Heart left ventricle (tissue), 16 donors: ENCODE data around the gene GTSE1. TPM values are rescaled to one million over a fixed set of nuclear protein-coding genes. Genes with fewer than 3 reads are reported as not detected.
A peak's percentile ranks its signal among the peaks of the same experiment; 100 is the strongest.

Experiments used
- ATAC-seq, 4 donors: fragments of 200-7000 bp; cut with Tn5 transposase; one replicate each; pipeline ENCODE4 v1.9.1; 2020 to 2022; ENCODE audit warnings: moderate library complexity in 4 of 4, mild to moderate bottlenecking in 3 of 4, moderate number of reproducible peaks in 1 of 4
- DNase-seq, 5 donors: peaks; one replicate each; pipeline ENCODE4 v3.0.0-alpha.2; 2020
- H3K27ac ChIP-seq, 12 donors: fragments of 200-600 bp; sonication (generic) in 4 of 12; one replicate each; pipeline versions ENCODE4 v1.5.0 to v1.8.0; 2016 to 2022; ENCODE audit warnings: mild to moderate bottlenecking in 2 of 12
- H3K27me3 ChIP-seq, 9 donors: fragments of 200-600 bp; sonication (generic) in 2 of 9; one replicate each; pipeline versions ENCODE4 v1.5.1 to v1.8.0; 2016 to 2022; ENCODE audit warnings: mild to moderate bottlenecking in 3 of 9
- H3K36me3 ChIP-seq, 9 donors: fragments of 200-600 bp; sonication (generic) in 2 of 9; one replicate each; pipeline versions ENCODE4 v1.5.0 to v1.8.0; 2018 to 2022; ENCODE audit warnings: mild to moderate bottlenecking in 2 of 9
- H3K4me1 ChIP-seq, 12 donors: fragments of 200-600 bp; sonication (generic) in 4 of 12; one replicate each; pipeline versions ENCODE4 v1.5.0 to v1.8.0; 2016 to 2022; ENCODE audit warnings: mild to moderate bottlenecking in 3 of 12
- H3K4me3 ChIP-seq, 12 donors: fragments of 200-600 bp; sonication (generic) in 4 of 12; one replicate each; pipeline versions ENCODE4 v1.5.0 to v1.8.0; 2017 to 2022; ENCODE audit warnings: mild to moderate bottlenecking in 9 of 12, moderate library complexity in 4 of 12
- H3K9me3 ChIP-seq, 12 donors: fragments of 200-600 bp; sonication (generic) in 4 of 12; one replicate each; pipeline versions ENCODE4 v1.5.0 to v1.8.0; 2016 to 2022; ENCODE audit warnings: mild to moderate bottlenecking in 1 of 12
- POLR2A ChIP-seq, 2 donors: fragments of 450-650 bp; IDR thresholded peaks; one replicate each; pipeline ENCODE4 v1.6.1; 2017; ENCODE audit warnings: antibody characterized with exemption in 2 of 2, mild to moderate bottlenecking in 2 of 2, moderate library complexity in 2 of 2
- WGBS, 4 donors: extraction: QIAGEN DNeasy Blood & Tissue Kit in 2 of 4; methylation state at CpG; one replicate each; pipeline versions ENCODE4 v1.1.5 to v1.1.7; 2013 to 2018; 5-methylcytosine and 5-hydroxymethylcytosine counted together
- intact Hi-C, 10 donors: fragments of 100-400 bp; cut with DNase I; formaldehyde crosslinking; loops; one replicate each; pipeline versions ENCODE4 v1.11.1 to v1.14.2; 2022
- polyA plus RNA-seq, 2 donors: library from polyadenylated mRNA; stranded (reverse); fragments of 200-250 nt; gene quantifications; one replicate each; pipeline ENCODE4 v1.2.3, GENCODE V29; 2013
- total RNA-seq, 9 donors: library from RNA; depleted of rRNA in 2 of 9; stranded (reverse); fragments of >200 nt in 2 of 9; fragmentation: NEBNext Ultra II Directional in 3 of 9; extraction: Animal tissue kit (Norgen Biotek cat#: 25700) in 3 of 9; gene quantifications; one replicate each; pipeline versions ENCODE4 v1.1.0 to v1.2.4, GENCODE V29; 2016 to 2023
- TF ChIP-seq, protein P1 (sequence below), 12 donors: fragments of 200-600 bp; sonication (generic) in 4 of 12; IDR thresholded peaks; one replicate each; pipeline versions ENCODE4 v1.5.0 to v1.8.0; 2018 to 2022; ENCODE audit warnings: antibody characterized with exemption in 12 of 12, mild to moderate bottlenecking in 5 of 12
- donor health status: ischemic (EF 13 %, LVEDD 7.1; RV severe dilation, severe dysfunction).
- donor health status: healthy with polysubstance abuse.
- donor health status: DM: no; HTN: yes; CAD: no.
- donor health status: DM: no; HTN: no; CAD: no.
- donor health status: ischemic (EF 25% LVEDD 6.9; RV normal size, moderate dysfunction).
- donor health status: ischemic (EF 25% LVEDD 5.7; RV mildly dilated, moderate dysfunction).
- donor health status: healthy.
- donor health status: DM: yes; HTN: yes; CAD: no.
- donor health status: ischemic (EF 35%, LVEDD 5.7; RV mildly dilated, moderate dysfunction).
- donor health status: nonischemic (EF 11% LVEDD 7.7; RV severe dilation, severe dysfunction).
- donor health status: DM: yes; HTN: yes; CAD: no.
- donor health status: PGD.
- donor health status: ischemic (EF 29% LVEDD 5.4; RV normal size, mild dysfunction).
- donor health status: nonischemic (EF 23%, LVEDD 6.1; RV moderate dilation, normal function).

GTSE1 gene
- total and polyA plus RNA-seq, 11 donors, result 0.19 to 6.9 (median 0.59) TPM; not detected in 1

DNA sequence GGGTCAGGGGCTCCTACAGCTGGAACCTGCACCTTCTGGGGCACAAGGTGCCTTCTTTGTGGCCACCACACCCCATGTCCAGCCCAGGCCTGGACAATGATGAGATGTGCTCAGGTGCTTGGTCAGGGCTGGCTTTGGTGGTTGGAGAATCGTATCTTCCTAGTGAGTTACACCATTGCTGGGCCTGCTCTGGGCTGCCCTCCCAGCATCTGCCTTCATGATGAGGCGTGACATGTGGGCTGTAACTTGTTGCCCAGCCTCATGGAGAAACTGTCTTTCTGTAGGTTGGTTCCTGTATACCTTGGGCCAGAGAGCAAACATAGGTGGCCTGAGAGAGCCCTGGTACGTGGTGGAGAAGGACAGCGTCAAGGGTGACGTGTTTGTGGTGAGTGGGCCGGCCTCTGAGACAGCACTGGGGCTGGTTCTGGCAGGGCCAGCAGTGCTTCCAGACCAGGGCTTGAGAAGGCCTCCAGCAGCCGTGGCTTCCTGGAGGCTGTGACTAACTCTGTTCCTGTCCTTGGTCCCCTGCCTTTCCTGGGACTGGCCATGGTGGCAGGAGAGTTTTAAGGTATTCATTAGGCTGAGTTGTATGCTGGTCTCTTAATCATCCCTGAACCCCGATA is 56.9 kb downstream of the GTSE1 start:
- H3K4me1 ChIP-seq, result peaks cover 0 to 66% (median 27%) of the 10 kb centered on the region in 12 donors
- H3K36me3 ChIP-seq, result peaks cover 4 to 95% (median 82%) of the 10 kb centered on the region in 9 donors
- H3K27me3 ChIP-seq, result no peaks in the 10 kb centered on the region
- WGBS, 4 donors, result 65 to 77% (median 72%) methylated on average over 8 of the region's 8 CpGs
- ATAC-seq, result peak in 3 of 4 donors; percentile 19 to 60 (median 23)
- TF ChIP-seq, protein P1, sequence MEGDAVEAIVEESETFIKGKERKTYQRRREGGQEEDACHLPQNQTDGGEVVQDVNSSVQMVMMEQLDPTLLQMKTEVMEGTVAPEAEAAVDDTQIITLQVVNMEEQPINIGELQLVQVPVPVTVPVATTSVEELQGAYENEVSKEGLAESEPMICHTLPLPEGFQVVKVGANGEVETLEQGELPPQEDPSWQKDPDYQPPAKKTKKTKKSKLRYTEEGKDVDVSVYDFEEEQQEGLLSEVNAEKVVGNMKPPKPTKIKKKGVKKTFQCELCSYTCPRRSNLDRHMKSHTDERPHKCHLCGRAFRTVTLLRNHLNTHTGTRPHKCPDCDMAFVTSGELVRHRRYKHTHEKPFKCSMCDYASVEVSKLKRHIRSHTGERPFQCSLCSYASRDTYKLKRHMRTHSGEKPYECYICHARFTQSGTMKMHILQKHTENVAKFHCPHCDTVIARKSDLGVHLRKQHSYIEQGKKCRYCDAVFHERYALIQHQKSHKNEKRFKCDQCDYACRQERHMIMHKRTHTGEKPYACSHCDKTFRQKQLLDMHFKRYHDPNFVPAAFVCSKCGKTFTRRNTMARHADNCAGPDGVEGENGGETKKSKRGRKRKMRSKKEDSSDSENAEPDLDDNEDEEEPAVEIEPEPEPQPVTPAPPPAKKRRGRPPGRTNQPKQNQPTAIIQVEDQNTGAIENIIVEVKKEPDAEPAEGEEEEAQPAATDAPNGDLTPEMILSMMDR (IDR thresholded peaks at IDR 0.05), result no peak
- no peak for TF ChIP-seq POLR2A (IDR thresholded peaks at IDR 0.05)
- H3K9me3 ChIP-seq, result no peaks in the 10 kb centered on the region
- DNase-seq, result peak in 2 of 5 donors; percentile 62 to 74
- H3K4me3 ChIP-seq, result no peak overlapping the region
- H3K27ac ChIP-seq, result peak overlapping the region in 11 of 12 donors; percentile 34 to 94 (median 75)
- intact Hi-C loops, result loop anchor here in 2 of 10 donors (10.0 kb wide), 3 partner anchors 51 to 451 kb away; no protein-coding TSS in a partner anchor

DNA sequence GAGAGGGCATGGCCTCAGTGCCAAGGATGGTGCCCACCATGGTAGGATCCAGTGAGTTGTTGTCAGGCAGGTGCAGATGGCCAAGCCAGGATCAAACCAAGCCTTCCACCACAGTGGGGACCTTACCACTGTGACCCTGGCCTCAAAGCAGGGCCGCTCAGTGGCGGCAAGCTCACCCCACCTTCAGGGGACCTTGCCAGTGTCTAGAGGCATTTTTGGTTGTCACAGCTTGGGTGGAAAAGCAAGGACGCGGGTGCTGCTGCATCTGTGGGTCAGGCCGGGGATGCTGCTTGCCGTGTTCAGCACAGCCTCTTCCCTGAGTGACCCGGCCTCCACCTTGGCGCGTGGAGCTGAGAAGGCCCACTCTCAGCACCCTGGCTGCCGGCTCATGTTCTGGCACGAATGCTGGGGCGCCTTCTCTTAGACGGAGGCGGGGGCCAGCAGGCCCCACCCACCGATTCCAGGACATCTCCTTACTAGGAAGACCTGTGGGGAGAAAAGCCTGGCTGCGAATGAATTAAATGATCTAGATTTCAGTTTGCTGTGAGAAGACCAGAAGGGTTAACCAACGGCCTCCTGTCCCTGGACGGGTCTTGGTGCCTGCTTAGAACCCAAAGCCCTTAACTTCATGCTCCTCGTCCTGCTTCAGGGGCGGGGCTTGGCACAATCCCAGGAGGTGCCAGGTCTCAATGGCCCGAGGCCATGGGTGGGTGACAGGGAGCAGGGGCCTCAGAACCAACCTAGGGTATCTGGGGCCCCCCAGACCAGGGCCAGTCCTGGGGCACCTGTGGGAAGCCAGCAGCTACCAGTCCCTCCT is 57.7 kb downstream of the GTSE1 start:
- WGBS, 4 donors, result 69 to 81% (median 76%) methylated on average over 18 to 21 of the region's 21 CpGs
- H3K27me3 ChIP-seq, result no peaks in the 10 kb centered on the region
- TF ChIP-seq POLR2A (IDR thresholded peaks at IDR 0.05), result no peak
- TF ChIP-seq, protein P1 (IDR thresholded peaks at IDR 0.05), result no peak
- no peaks in the 10 kb centered on the region for H3K9me3 ChIP-seq
- peaks cover 0 to 58% (median 22%) of the 10 kb centered on the region in 12 donors for H3K4me1 ChIP-seq
- DNase-seq, result peak in 3 of 5 donors; percentile 18 to 58 (median 40)
- H3K36me3 ChIP-seq, result peaks cover 4 to 89% (median 74%) of the 10 kb centered on the region in 9 donors
- peak overlapping the region in 11 of 12 donors; percentile 34 to 94 (median 75) for H3K27ac ChIP-seq
- no peak overlapping the region for H3K4me3 ChIP-seq
- no peak for ATAC-seq
- intact Hi-C loops, result loop anchor here in 2 of 10 donors (10.0 kb wide), 3 partner anchors 50 to 450 kb away; no protein-coding TSS in a partner anchor

DNA sequence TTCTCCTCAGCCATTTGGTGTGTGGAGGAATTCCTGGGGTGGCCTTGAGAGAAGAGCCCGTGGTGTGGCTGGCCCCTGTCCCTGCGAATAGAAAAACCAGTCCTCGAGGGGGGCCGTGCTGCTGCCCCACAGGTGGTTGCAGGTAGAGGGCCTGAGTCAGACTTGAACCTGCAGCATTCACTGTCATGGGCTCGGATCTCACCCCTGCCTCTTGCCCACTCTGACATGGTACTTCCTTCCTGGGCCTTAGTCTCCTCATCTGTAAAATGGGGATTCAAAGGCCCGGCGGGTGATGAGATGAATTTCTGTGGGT is 58.3 kb downstream of the GTSE1 start:
- peaks cover 0 to 52% (median 19%) of the 10 kb centered on the region in 12 donors for H3K4me1 ChIP-seq
- WGBS, 4 donors, result 83 to 90% (median 86%) methylated on average over 3 to 7 of the region's 7 CpGs
- no peak overlapping the region for H3K4me3 ChIP-seq
- ATAC-seq (no peak), DNase-seq (no peak)
- no peak for TF ChIP-seq POLR2A (IDR thresholded peaks at IDR 0.05)
- TF ChIP-seq, protein P1 (IDR thresholded peaks at IDR 0.05), result no peak
- intact Hi-C loops, result loop anchor here in 5 of 10 donors (1.0 to 10.0 kb wide), 6 partner anchors 50 to 450 kb away; partner anchors contain the start of gene CELSR1 (in 1 of the 5)
- peak overlapping the region in 4 of 12 donors; percentile 68 to 94 (median 82) for H3K27ac ChIP-seq
- peaks cover 0 to 3% (median 0%) of the 10 kb centered on the region in 12 donors for H3K9me3 ChIP-seq
- H3K27me3 ChIP-seq, result no peaks in the 10 kb centered on the region
- H3K36me3 ChIP-seq, result peaks cover 4 to 83% (median 69%) of the 10 kb centered on the region in 9 donors
